RWPE2 (cell line): ENCODE results near the gene RAC2.

Source experiments
- ATAC-seq: fragments of 200-7000 bp; cut with Tn5 transposase; 3 replicates; pipeline ENCODE4 v1.9.1; 2021; ENCODE audit warnings: low read depth
- DNase-seq: peaks from one replicate; pipeline ENCODE4 v3.0.0-alpha.2; 2020; ENCODE audit warnings: low spot score
- H3K27ac ChIP-seq: fragments of 450-650 bp; 2 replicates; pipeline ENCODE4 v1.5.1; 2017; ENCODE audit warnings: mild to moderate bottlenecking; ENCODE audit not compliant: poor library complexity, severe bottlenecking
- H3K27me3 ChIP-seq: fragments of 250-450 bp; sonication (Bioruptor Pico); 2 replicates; pipeline ENCODE4 v1.5.1; 2021; ENCODE audit warnings: mild to moderate bottlenecking, moderate library complexity; ENCODE audit not compliant: insufficient read depth, poor library complexity, severe bottlenecking
- H3K36me3 ChIP-seq: fragments of 250-450 bp; sonication (Bioruptor Pico); 2 replicates; pipeline ENCODE4 v1.5.1; 2020; ENCODE audit warnings: low read depth, mild to moderate bottlenecking, moderate library complexity
- H3K4me1 ChIP-seq: fragments of 250-450 bp; sonication (Bioruptor Pico); 2 replicates; pipeline ENCODE4 v1.5.1; 2021; ENCODE audit warnings: mild to moderate bottlenecking, moderate library complexity; ENCODE audit not compliant: insufficient read depth, poor library complexity, severe bottlenecking
- H3K4me3 ChIP-seq: fragments of 250-450 bp; sonication (Bioruptor Pico); 2 replicates; pipeline ENCODE4 v1.5.1; 2021; ENCODE audit warnings: mild to moderate bottlenecking, moderate library complexity; ENCODE audit not compliant: severe bottlenecking
- H3K9me3 ChIP-seq: fragments of 250-450 bp; sonication (Bioruptor Pico); 2 replicates; pipeline ENCODE4 v1.5.1; 2021; ENCODE audit warnings: mild to moderate bottlenecking, moderate library complexity; ENCODE audit not compliant: severe bottlenecking
- TF ChIP-seq, protein P1 (sequence below): fragments of 450-650 bp; IDR thresholded peaks from one replicate; pipeline ENCODE4 v1.5.1; 2017; ENCODE audit warnings: mild to moderate bottlenecking, moderate library complexity; ENCODE audit not compliant: poor library complexity, severe bottlenecking

The RAC2 gene

GRCh38 chr22:37206118-37206840 lies 37.8 kb downstream of the RAC2 start:
- no peak overlapping the region for H3K4me3 ChIP-seq
- H3K27ac ChIP-seq, result no peak overlapping the region
- TF ChIP-seq, protein P1, sequence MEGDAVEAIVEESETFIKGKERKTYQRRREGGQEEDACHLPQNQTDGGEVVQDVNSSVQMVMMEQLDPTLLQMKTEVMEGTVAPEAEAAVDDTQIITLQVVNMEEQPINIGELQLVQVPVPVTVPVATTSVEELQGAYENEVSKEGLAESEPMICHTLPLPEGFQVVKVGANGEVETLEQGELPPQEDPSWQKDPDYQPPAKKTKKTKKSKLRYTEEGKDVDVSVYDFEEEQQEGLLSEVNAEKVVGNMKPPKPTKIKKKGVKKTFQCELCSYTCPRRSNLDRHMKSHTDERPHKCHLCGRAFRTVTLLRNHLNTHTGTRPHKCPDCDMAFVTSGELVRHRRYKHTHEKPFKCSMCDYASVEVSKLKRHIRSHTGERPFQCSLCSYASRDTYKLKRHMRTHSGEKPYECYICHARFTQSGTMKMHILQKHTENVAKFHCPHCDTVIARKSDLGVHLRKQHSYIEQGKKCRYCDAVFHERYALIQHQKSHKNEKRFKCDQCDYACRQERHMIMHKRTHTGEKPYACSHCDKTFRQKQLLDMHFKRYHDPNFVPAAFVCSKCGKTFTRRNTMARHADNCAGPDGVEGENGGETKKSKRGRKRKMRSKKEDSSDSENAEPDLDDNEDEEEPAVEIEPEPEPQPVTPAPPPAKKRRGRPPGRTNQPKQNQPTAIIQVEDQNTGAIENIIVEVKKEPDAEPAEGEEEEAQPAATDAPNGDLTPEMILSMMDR, result no peak
- no peaks in the 10 kb centered on the region for H3K36me3 ChIP-seq
- no peaks in the 10 kb centered on the region for H3K27me3 ChIP-seq
- H3K4me1 ChIP-seq, result no peaks in the 10 kb centered on the region
- peak; percentile 42 for DNase-seq
- H3K9me3 ChIP-seq, result no peaks in the 10 kb centered on the region
- ATAC-seq, result no peak

GRCh38 chr22:37205046-37205445 lies 39.0 kb downstream of the RAC2 start:
- DNase-seq (peak; percentile 29), ATAC-seq (no peak)
- Histone ChIP-seq H3K4me1 (no peaks in the 10 kb centered on the region), H3K36me3 (no peaks in the 10 kb centered on the region), H3K27me3 (no peaks in the 10 kb centered on the region), H3K27ac (no peak overlapping the region), H3K9me3 (no peaks in the 10 kb centered on the region), H3K4me3 (no peak overlapping the region)
- TF ChIP-seq, protein P1, result no peak

- Histone ChIP-seq H3K36me3 (no peaks in the 10 kb centered on the region), H3K27ac (no peak overlapping the region), H3K4me3 (no peak overlapping the region), H3K9me3 (no peaks in the 10 kb centered on the region), H3K27me3 (no peaks in the 10 kb centered on the region), H3K4me1 (peaks cover 4% of the 10 kb centered on the region)
- no peak for ATAC-seq
- TF ChIP-seq, protein P1, result no peak
- DNase-seq, result peak; percentile 40
Measured at GRCh38 chr22:37204045-37204655, 39.9 kb downstream of the RAC2 start.

GRCh38 chr22:37203354-37204044 lies 40.6 kb downstream of the RAC2 start:
- no peaks in the 10 kb centered on the region for H3K27me3 ChIP-seq
- no peaks in the 10 kb centered on the region for H3K9me3 ChIP-seq
- ATAC-seq (no peak), DNase-seq (peak; percentile 54)
- TF ChIP-seq, protein P1, result no peak
- peaks cover 4% of the 10 kb centered on the region for H3K4me1 ChIP-seq
- no peaks in the 10 kb centered on the region for H3K36me3 ChIP-seq
- H3K27ac ChIP-seq, result no peak overlapping the region
- no peak overlapping the region for H3K4me3 ChIP-seq
